Umbilical cord (tissue), 2 donors: Measurements from ENCODE around the gene GABPB1. TPM values are rescaled to one million over a fixed set of nuclear protein-coding genes. Genes with fewer than 3 reads are reported as not detected.

Experiments
- DNase-seq: peaks from one replicate; pipeline ENCODE4 v3.0.0-alpha.2; 2015; ENCODE audit warnings: low spot score
- total RNA-seq: library from RNA; depleted of rRNA; stranded (reverse); fragments of >200 nt; gene quantifications from one replicate; pipeline ENCODE4 v1.2.3, GENCODE V29; 2014; ENCODE audit warnings: low replicate concordance; ENCODE audit not compliant: insufficient read depth

GABPB1 gene
- total RNA-seq, 1 donor from 2014 or later, result 41.4 TPM

DNA sequence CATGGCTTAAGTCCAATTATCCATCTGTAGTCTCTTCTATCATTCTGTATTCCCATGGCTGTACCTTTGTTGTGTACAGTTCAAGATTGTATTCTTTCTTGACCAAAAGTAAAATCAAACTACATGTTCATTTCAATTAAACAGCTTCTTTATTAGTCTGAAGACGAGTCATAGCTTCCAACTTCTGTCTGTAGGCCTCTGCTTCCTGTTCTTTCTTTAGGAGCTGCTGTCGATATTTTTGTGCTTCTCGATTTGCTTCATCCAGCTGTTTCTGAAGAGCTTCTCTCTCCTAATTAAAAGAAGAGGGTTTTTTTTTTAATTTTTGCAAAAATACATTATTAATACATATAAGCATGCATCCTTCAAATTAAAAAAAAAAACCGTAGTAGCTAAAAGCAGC is 76.5 kb downstream of the GABPB1 start:
- DNase-seq, result no peak

DNA sequence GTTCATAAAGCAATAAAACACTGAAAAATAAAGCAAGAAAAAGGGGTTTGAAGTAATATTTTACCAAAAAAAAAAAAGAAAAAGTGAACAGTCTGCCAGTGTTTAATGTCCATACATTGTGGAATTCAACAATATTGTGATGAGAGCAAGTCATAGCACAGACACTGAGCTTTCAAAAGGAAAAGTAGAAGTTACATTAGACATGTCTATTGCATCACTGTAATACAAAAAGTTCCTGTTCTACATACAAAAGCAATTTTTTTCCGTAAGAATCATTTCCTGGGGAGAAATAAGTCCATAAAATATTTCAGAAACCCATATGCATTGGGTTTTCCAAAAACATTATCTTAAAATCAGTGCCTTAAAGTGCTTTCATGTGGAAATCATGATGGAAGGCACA is 77.6 kb downstream of the GABPB1 start:
- DNase-seq, result no peak

DNA sequence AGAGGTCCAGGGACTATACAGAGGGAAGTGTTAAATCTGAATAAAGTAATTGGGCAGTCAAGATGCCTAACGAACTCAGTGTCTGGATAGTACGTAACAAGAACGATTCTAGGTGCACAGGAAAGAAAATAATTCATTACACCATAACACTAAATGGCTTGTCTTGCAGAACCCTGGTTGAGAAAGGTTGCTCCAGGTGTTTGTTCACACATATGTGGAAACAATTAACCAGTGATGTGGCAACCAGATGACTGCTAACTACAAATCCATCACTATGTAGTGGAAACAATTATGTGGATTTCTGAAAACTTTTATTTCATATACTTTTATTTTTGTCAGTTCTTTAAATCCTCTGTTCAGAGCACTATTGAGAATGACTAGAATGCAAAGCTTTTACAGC is 79.1 kb downstream of the GABPB1 start:
- no peak for DNase-seq

GRCh38 chr15:50275091-50275490 is 79.9 kb downstream of the GABPB1 start:
- DNase-seq, result no peak

GRCh38 chr15:50267577-50267976 is 87.4 kb downstream of the GABPB1 start:
- no peak for DNase-seq

GRCh38 chr15:50265620-50266019 is 89.4 kb downstream of the GABPB1 start, which contains the start of gene HDC:
TSS of gene HDC (minus strand) at chr15:50265726. CDS start at chr15:50265623, 103 bp downstream.
- no peak for DNase-seq

DNA sequence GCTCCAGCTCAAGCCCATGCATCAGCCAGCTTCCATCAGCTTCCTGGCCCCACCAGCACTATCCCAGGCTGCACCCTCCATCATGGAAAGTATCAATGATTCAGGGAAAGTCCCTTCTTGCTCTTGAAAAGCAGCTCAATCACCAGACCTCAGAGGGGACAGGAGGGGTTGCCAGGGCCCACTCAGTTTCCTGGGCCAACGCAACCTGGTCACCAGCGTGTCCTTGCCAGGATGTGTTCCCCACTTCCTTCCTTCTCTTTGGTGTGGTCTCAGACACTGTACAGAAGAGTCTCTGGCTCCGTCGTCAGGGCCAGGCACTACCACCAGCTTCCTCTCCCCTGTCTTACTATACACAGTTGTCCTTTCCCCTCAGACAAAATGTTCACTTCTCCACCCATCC is 92.5 kb downstream of the GABPB1 start:
- no peak for DNase-seq

DNA sequence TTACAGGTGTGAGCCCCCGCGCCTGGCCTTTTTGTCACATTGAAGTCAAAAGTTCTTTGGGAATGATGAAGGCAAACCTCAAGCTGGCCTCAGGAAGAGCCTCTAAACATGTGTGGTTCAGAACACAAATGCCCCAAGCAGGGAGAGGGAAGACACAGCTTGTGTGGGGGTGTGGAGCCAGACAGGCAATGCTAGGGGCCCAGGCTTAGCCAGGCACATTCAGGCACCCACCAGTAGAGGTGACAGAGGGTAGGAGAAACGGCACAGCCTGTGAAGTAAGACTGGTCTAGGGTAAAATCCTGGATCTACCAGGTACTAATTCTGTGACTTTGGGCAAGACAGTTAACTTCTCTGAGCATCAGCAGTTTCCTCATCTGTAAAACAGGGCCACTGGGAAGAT is 93.0 kb downstream of the GABPB1 start:
- no peak for DNase-seq

DNA sequence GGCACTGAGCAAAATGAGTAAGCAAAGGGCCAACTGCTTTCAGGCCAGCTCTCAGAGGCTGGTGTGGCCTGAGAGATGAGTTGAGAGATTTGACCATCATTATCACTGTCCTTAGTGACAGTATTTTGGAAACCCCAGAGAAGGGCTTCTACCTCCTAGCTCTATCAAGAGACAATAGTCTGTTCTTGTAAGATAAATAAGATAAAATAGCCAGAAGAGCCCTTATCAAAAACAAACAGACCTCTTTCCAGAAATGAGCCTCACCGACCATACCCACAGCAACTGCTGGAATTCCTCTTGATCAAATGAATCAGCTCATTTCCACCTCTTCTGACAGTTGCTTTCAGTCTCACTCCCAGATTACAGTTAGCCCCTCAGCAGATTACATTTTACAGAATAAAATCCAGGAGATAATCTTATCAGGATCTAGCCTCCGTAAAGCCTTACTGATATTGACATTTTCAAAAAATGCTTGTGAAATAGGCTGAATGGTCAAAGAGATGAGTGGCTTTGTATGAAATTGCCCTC is 94.0 kb downstream of the GABPB1 start:
- DNase-seq, result no peak

DNA sequence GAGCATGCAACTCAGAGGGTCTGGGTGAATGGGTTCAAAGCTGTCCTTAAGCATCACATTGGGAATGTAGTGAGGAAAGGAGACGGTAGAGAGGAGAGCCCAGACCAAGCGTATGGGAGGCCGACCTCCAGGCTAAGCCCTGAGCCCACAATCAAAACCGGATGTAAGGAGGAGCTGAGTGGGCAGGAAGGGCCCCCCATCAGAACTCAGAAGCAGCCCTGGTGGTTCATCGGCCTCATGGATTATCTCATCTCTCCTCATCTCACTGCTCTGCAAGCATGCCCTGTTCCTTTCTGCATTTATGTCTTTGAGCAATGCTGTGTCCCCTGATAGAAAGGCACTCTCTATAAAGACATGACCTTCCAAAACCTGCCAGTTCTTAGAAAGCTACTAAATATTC is 95.7 kb downstream of the GABPB1 start:
- no peak for DNase-seq

GRCh38 chr15:50257924-50258323 is 97.1 kb downstream of the GABPB1 start:
- DNase-seq, result no peak

DNA sequence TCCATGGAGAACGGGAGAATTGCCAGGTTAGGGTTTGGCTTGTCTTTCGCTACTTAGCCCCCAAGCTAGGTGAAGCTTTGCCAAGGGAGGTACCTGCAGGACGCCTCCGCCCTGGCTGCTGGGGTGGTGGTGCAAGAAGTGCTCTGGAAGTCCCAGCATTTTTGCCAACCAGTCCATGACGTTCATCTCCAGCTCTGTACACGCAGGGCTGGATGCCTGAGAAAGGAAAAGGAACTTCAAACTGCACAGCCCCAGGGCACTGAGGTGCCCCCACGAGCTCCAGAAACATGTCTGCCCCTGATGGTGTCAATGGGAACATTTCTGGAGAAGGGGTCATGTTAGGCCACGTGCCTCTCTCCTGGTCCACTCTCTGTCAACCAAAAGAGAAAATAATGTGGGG is 97.7 kb downstream of the GABPB1 start:
- no peak for DNase-seq

GRCh38 chr15:50256188-50257041 is 98.6 kb downstream of the GABPB1 start:
- peak; percentile 48 for DNase-seq

- no peak for DNase-seq
Observed at GRCh38 chr15:50252556-50252955, 102.4 kb downstream of the GABPB1 start.

GRCh38 chr15:50251638-50252182 is 103.3 kb downstream of the GABPB1 start:
- DNase-seq, result no peak

- DNase-seq, result no peak
Observed at GRCh38 chr15:50250760-50251394, 104.1 kb downstream of the GABPB1 start.

- DNase-seq, result no peak
Observed at GRCh38 chr15:50249704-50250103, 105.3 kb downstream of the GABPB1 start.

DNA sequence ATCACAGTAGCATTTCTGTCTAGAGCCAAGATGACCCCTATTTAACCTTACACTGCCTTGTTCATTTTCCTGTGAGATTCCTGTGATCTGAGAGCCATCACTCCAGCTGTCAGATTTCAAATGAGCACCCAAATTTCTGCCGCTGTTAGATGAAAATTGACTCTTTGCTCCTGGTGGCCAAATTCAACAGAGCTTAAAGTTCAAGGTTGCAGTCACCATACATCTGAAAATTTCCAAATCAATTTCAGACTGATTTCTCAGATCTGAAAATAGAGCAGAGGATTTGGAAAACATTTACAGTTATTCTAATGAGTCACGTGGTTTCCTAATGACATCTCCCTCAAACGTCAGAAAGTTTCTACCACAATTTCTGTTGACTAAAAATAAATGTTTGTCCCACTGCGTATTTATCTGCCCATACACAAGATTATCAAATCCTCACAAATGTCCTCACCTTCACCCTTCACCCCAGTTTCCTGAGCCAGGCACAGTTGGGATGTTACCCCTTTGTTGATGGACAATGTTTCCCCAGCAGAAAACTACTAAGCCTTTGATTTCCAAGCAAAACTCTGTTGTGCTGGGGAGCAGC is 105.9 kb downstream of the GABPB1 start:
- DNase-seq, result no peak

DNA sequence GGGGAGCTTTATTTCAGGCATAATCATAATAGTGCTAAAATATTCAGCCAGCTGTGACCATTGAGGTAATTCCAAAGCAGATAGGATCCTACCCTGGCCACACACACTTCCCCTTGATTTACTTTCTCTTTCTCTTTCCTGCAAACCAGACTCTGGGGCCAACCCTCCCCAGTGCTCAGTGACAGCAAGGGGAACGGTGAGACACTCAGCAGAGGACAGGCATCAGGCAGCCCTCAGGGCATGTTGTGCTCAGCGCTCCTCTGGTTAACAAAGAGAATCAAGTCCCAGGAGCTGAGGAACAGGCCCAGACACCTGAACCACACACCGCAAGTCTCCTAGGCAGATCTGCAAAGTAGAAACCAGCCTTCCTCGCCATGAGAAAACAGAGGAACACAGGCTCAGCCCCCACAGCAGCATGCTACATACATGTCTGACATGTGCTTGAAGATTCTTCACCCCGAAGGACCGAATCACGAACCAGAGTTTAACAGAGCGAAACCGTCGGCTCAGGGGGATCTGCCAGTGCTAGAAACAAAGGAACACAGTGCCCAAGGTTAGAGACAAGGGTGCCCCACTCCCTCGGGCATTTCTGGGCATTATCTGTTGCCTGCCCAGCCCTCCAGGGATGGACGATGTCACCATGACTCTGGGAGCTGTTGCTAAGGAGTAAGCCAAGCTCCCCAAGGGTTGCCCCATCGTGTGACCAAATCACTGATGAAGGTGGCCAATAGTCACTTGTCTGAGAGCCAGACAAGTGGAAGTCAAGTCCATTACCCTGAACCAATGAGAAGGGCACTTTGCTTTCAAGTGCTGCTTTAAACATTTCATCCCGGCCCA is 107.0 kb downstream of the GABPB1 start:
- peak; percentile 62 for DNase-seq

DNA sequence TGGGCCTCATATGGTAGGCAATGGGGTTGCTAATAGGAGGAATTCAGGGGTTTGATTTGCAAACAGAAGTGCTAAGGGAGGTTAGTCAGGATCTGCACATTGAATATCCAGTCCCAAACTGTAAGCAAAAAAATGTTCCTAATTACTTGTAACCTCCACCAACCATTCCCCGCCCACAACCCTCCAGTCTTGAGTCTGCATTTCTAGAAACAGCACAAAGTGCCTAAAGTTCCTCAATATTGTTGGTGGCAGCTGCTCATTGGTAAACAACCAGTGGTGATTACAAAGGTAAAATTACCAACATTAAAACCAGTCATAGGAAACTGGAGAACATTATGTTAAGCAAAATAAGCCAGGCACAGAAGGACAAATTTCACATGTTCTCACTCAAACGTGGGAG is 108.4 kb downstream of the GABPB1 start:
- DNase-seq, result no peak

DNA sequence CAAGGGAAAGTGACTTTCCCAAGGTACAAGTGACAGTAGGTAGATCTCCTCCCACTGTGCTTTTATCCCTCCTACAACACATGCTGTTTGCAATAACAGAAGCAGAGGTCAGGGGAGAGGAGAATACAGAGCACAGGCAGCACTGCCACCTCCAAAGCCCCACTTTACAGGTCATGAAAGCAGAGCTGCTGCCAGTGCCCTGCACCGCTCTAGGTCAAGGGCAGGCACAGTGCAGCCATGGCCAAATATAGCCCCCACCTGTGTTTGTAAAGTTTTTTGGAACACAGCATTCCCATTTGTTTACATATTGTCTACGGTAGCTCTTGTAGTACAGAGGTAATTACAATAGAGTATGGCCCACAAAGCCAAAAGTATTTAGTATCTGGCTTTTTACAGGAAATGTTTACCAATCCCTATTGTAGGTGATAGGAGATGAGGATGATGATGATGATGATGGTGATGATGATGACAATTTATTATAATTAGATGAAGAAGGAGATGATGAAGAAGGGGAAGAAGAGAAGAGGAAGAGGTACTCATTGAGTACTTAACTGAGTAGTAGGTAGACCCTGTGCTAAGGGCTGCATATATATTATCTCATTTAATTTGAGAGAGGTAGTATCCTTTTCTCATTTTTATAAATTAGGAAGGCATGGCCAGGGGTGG is 109.9 kb downstream of the GABPB1 start:
- DNase-seq, result no peak
